PC-9 (cell line): Measurements from ENCODE around the gene ADGRL3.

Experiments
- CTCF ChIP-seq: fragments of 200-600 bp; sonication (generic); conservative IDR thresholded peaks from 2 replicates; pipeline ENCODE4 v1.6.1; 2017; ENCODE audit warnings: mixed run types, antibody characterized with exemption, mild to moderate bottlenecking, moderate library complexity
- EZH2 ChIP-seq: fragments of 200-600 bp; sonication (generic); IDR thresholded peaks from 2 replicates; pipeline ENCODE4 v1.8.0; 2017; ENCODE audit warnings: antibody characterized with exemption, low read depth

- no peak for TF ChIP-seq EZH2
- no peak for TF ChIP-seq CTCF
These were observed 689.0 kb downstream of the ADGRL3 start for GRCh38 chr4:61889117-61889516.
